Chondrocyte (in vitro differentiated cells): ENCODE data around the gene ULK4. TPM values are rescaled to one million over a fixed set of nuclear protein-coding genes. Genes with fewer than 3 reads are reported as not detected.
"Not testable (repeated sequence)": the region's sequence is repeated elsewhere in the genome, so short reads cannot be mapped to it uniquely, and the experiment has no call there.

Source experiments
- DNase-seq: peaks from one replicate; pipeline ENCODE4 v3.0.0; 2021; ENCODE audit warnings: mixed read lengths, low spot score
- H3K27ac Mint-ChIP-seq: one replicate; pipeline ENCODE4 v1.8.0; 2021; ENCODE audit warnings: mild to moderate bottlenecking, moderate library complexity, mixed read lengths; ENCODE audit not compliant: unreplicated experiment
- H3K27me3 Mint-ChIP-seq: 2 replicates; pipeline ENCODE4 v1.8.0; 2021; ENCODE audit warnings: low read depth, mixed read lengths
- H3K36me3 Mint-ChIP-seq: 2 replicates; pipeline ENCODE4 v1.8.0; 2021; ENCODE audit warnings: low read depth, mixed read lengths
- H3K4me1 Mint-ChIP-seq: 2 replicates; pipeline ENCODE4 v1.8.0; 2021; ENCODE audit warnings: low read depth, mild to moderate bottlenecking, mixed read lengths
- H3K4me3 Mint-ChIP-seq: one replicate; pipeline ENCODE4 v1.8.0; 2021; ENCODE audit warnings: mild to moderate bottlenecking, moderate library complexity, mixed read lengths; ENCODE audit not compliant: unreplicated experiment
- H3K9me3 Mint-ChIP-seq: 2 replicates; pipeline ENCODE4 v1.8.0; 2021; ENCODE audit warnings: low read depth, mixed read lengths
- total RNA-seq: library from RNA; stranded (reverse); gene quantifications from 3 replicates; pipeline ENCODE4 v1.2.1, GENCODE V29; 2021
- TF ChIP-seq, protein P1 (sequence below): fragments of 200-600 bp; sonication (generic); IDR thresholded peaks from 2 replicates; pipeline ENCODE4 v1.5.0; 2021; ENCODE audit warnings: antibody characterized with exemption, mild to moderate bottlenecking, moderate library complexity

ULK4 gene
- total RNA-seq, 1 donor from 2014 or later, result 9.1 TPM

DNA sequence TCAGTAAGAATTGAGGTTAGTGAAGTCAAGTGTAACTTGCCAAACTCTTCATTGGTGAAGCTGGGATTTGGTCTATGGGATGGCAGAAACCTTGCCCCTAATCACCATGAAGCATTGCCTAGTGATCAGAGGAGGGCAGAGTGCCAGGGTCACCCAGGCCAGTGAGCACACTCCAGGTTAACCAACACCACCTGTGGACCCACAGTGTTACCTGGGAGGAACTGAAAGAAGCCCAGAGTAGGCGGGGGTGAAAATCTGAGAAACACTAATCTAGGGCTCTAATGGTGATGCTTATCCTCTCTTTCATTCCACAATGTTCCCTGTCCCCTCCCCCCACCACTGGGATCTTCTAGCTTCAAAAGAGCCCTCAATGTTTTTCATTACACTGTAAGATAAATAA is 389.8 kb downstream of the ULK4 start:
- no peaks in the 10 kb centered on the region for H3K27me3 Mint-ChIP-seq
- H3K27ac Mint-ChIP-seq, result no peak overlapping the region
- TF ChIP-seq, protein P1, sequence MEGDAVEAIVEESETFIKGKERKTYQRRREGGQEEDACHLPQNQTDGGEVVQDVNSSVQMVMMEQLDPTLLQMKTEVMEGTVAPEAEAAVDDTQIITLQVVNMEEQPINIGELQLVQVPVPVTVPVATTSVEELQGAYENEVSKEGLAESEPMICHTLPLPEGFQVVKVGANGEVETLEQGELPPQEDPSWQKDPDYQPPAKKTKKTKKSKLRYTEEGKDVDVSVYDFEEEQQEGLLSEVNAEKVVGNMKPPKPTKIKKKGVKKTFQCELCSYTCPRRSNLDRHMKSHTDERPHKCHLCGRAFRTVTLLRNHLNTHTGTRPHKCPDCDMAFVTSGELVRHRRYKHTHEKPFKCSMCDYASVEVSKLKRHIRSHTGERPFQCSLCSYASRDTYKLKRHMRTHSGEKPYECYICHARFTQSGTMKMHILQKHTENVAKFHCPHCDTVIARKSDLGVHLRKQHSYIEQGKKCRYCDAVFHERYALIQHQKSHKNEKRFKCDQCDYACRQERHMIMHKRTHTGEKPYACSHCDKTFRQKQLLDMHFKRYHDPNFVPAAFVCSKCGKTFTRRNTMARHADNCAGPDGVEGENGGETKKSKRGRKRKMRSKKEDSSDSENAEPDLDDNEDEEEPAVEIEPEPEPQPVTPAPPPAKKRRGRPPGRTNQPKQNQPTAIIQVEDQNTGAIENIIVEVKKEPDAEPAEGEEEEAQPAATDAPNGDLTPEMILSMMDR, result no peak
- peaks cover 7% of the 10 kb centered on the region for H3K4me1 Mint-ChIP-seq
- H3K36me3 Mint-ChIP-seq, result no peaks in the 10 kb centered on the region
- H3K4me3 Mint-ChIP-seq, result no peak overlapping the region
- H3K9me3 Mint-ChIP-seq, result no peaks in the 10 kb centered on the region
- no peak for DNase-seq

GRCh38 chr3:41569632-41570305 is 392.1 kb downstream of the ULK4 start:
- Mint-ChIP-seq H3K27ac (no peak overlapping the region), H3K27me3 (no peaks in the 10 kb centered on the region), H3K9me3 (no peaks in the 10 kb centered on the region), H3K4me1 (no peaks in the 10 kb centered on the region), H3K36me3 (no peaks in the 10 kb centered on the region), H3K4me3 (no peak overlapping the region)
- TF ChIP-seq, protein P1, result no peak
- DNase-seq, result no peak

GRCh38 chr3:41565948-41566514 is 395.9 kb downstream of the ULK4 start:
- Mint-ChIP-seq H3K36me3 (peaks cover 6% of the 10 kb centered on the region), H3K9me3 (no peaks in the 10 kb centered on the region), H3K27ac (no peak overlapping the region), H3K27me3 (no peaks in the 10 kb centered on the region), H3K4me3 (no peak overlapping the region), H3K4me1 (no peaks in the 10 kb centered on the region)
- no peak for DNase-seq
- TF ChIP-seq, protein P1, result no peak

DNA sequence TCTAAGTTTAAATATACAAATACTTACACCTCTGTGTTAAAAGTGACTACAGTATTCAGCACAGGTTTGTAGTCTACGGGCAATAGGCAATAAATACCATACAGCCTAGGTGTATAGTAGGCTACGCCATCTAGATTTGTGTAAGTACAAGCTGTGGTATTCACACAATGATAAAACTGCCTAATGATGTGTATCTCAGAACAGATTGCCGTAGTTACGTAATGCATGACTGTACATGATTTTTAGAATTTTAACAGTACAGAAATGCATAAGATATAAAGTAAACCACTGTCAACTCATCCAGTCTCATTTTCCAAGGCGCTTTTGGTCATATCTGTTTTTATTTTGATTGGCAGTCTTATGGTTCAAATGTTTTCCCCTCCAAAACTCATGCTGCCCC is 396.9 kb downstream of the ULK4 start:
- H3K9me3 Mint-ChIP-seq, result peaks cover 4% of the 10 kb centered on the region
- no peaks in the 10 kb centered on the region for H3K4me1 Mint-ChIP-seq

GRCh38 chr3:41556245-41556644 is 405.7 kb downstream of the ULK4 start:
- not testable (repeated sequence) for H3K27me3 Mint-ChIP-seq, H3K4me1 Mint-ChIP-seq, H3K36me3 Mint-ChIP-seq, DNase-seq, H3K27ac Mint-ChIP-seq, H3K4me3 Mint-ChIP-seq, H3K9me3 Mint-ChIP-seq

More for the DNA sequence above, 396.9 kb downstream of the ULK4 start:
- H3K27ac Mint-ChIP-seq, result no peak overlapping the region
- no peaks in the 10 kb centered on the region for H3K27me3 Mint-ChIP-seq
- TF ChIP-seq, protein P1, result no peak
- DNase-seq, result no peak
- peaks cover 8% of the 10 kb centered on the region for H3K36me3 Mint-ChIP-seq
- no peak overlapping the region for H3K4me3 Mint-ChIP-seq

DNA sequence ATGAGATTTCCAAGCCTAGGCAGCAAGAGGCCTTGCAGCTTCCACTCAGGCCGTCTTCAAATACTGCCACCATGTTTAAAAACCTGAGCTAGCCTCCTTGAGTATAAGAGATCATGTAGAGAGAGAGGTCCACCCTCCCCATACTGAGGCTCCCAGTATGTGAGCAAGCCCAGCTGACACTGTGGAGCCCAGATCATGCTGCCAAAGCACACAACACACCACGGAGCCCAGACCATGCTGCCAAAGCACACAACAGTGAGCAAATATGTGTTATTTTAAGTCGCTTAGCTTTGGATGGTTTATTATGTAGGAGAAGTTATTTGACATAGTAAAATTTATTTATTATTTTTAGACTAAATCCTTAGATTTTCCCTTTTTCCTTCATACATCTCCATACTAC is 428.9 kb downstream of the ULK4 start:
- Mint-ChIP-seq H3K4me3 (no peak overlapping the region), H3K4me1 (peaks cover 5% of the 10 kb centered on the region), H3K27me3 (no peaks in the 10 kb centered on the region), H3K9me3 (no peaks in the 10 kb centered on the region), H3K36me3 (no peaks in the 10 kb centered on the region), H3K27ac (no peak overlapping the region)
- no peak for DNase-seq
- TF ChIP-seq, protein P1, result no peak
